T-helper 1 cell treated with Interleukin-12 subunit alpha and Interleukin-12 subunit beta and Interleukin-4 antibody, amounts not matched to agents 30 μg/mL and 1 μg/mL, for 36 hours (primary cell): ENCODE data around the gene TAS1R2.

Source experiments
- H3K27ac Mint-ChIP-seq: one replicate; pipeline ENCODE4 v1.8.0; 2021; ENCODE audit warnings: mild to moderate bottlenecking, mixed read lengths
- H3K27me3 Mint-ChIP-seq: one replicate; pipeline ENCODE4 v1.8.0; 2021; ENCODE audit warnings: low read depth, mixed read lengths
- H3K36me3 Mint-ChIP-seq: one replicate; pipeline ENCODE4 v1.8.0; 2021; ENCODE audit warnings: low read depth, mixed read lengths
- H3K4me1 Mint-ChIP-seq: one replicate; pipeline ENCODE4 v1.8.0; 2021; ENCODE audit warnings: low read depth, mixed read lengths
- H3K4me3 Mint-ChIP-seq: one replicate; pipeline ENCODE4 v1.8.0; 2021; ENCODE audit warnings: mild to moderate bottlenecking, moderate library complexity, mixed read lengths
- H3K9me3 Mint-ChIP-seq: one replicate; pipeline ENCODE4 v1.8.0; 2021; ENCODE audit warnings: mixed read lengths

The TAS1R2 gene

GRCh38 chr1:18831656-18832055 lies 27.8 kb downstream of the TAS1R2 start:
- Mint-ChIP-seq H3K27me3 (no peaks in the 10 kb centered on the region), H3K36me3 (no peaks in the 10 kb centered on the region), H3K4me1 (no peaks in the 10 kb centered on the region), H3K4me3 (no peak overlapping the region), H3K9me3 (peaks cover 6% of the 10 kb centered on the region), H3K27ac (no peak overlapping the region)

DNA sequence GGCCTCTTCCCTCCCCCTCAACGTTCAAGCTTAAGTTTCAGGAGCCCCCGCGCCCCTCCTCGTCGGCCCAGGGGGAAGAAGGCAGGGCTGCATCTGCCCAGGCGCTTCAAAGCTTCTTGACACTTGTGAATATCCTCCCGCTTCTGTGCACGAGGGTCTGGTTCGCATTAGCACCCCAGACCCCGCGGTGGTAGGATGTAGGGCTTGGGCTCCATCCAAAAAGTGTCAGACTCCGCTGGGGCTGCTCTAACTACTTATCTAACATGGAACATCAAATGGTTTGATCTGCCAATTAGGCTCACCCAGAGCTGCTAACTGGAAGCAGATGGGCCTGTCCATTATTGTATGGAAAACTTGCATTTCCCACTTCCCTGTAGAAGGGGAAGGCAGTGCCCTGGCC lies 28.9 kb downstream of the TAS1R2 start:
- Mint-ChIP-seq H3K4me1 (no peaks in the 10 kb centered on the region), H3K27ac (no peak overlapping the region), H3K9me3 (peaks cover 6% of the 10 kb centered on the region), H3K36me3 (no peaks in the 10 kb centered on the region), H3K27me3 (no peaks in the 10 kb centered on the region), H3K4me3 (no peak overlapping the region)

DNA sequence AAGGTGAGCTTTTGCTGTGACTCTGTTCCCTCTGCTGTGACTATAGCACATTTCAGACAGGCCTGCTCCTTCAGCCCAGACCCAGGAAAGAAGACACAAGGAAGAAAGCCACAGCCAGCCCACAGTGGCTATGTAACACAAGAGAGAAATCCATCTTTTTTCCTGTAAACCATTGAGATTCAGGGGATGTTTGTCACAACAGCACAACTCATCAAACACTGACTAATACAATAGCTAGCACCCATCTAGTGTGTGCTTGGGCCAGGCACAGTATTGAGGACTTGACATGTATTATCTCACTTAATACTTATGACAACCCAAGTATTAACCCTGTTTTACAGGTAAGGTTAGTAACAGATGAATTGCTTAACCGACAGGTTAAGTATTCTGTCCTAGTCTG lies 29.8 kb downstream of the TAS1R2 start:
- H3K4me1 Mint-ChIP-seq, result no peaks in the 10 kb centered on the region
- H3K4me3 Mint-ChIP-seq, result no peak overlapping the region
- no peak overlapping the region for H3K27ac Mint-ChIP-seq
- H3K9me3 Mint-ChIP-seq, result peaks cover 6% of the 10 kb centered on the region
- H3K36me3 Mint-ChIP-seq, result no peaks in the 10 kb centered on the region
- no peaks in the 10 kb centered on the region for H3K27me3 Mint-ChIP-seq

GRCh38 chr1:18828224-18828623 lies 31.2 kb downstream of the TAS1R2 start:
- Mint-ChIP-seq H3K27me3 (no peaks in the 10 kb centered on the region), H3K36me3 (no peaks in the 10 kb centered on the region), H3K27ac (no peak overlapping the region), H3K4me3 (no peak overlapping the region), H3K9me3 (peaks cover 6% of the 10 kb centered on the region), H3K4me1 (no peaks in the 10 kb centered on the region)

DNA sequence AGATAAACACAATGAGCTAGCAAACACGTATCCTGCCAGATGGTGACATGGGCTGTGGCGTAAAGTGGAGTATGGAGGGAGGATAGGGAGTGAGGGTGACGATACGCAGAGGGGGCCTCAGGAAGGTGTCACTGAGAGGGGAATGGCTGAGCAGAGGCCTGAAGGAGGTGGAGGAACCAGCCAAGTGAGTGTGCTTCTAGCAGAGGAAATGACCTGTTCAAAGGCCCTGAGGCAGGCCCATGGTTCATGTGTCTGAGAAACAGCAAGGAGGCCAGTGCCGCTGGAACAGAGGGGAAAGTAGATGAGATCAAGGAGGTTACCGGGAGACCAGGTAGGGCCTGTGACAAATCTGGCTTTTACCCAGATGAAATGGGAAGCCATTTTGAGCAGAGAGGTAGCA lies 36.0 kb downstream of the TAS1R2 start:
- H3K27me3 Mint-ChIP-seq, result peaks cover 26% of the 10 kb centered on the region
- H3K4me3 Mint-ChIP-seq, result no peak overlapping the region
- no peaks in the 10 kb centered on the region for H3K4me1 Mint-ChIP-seq
- no peak overlapping the region for H3K27ac Mint-ChIP-seq
- no peaks in the 10 kb centered on the region for H3K36me3 Mint-ChIP-seq
- H3K9me3 Mint-ChIP-seq, result peaks cover 6% of the 10 kb centered on the region

DNA sequence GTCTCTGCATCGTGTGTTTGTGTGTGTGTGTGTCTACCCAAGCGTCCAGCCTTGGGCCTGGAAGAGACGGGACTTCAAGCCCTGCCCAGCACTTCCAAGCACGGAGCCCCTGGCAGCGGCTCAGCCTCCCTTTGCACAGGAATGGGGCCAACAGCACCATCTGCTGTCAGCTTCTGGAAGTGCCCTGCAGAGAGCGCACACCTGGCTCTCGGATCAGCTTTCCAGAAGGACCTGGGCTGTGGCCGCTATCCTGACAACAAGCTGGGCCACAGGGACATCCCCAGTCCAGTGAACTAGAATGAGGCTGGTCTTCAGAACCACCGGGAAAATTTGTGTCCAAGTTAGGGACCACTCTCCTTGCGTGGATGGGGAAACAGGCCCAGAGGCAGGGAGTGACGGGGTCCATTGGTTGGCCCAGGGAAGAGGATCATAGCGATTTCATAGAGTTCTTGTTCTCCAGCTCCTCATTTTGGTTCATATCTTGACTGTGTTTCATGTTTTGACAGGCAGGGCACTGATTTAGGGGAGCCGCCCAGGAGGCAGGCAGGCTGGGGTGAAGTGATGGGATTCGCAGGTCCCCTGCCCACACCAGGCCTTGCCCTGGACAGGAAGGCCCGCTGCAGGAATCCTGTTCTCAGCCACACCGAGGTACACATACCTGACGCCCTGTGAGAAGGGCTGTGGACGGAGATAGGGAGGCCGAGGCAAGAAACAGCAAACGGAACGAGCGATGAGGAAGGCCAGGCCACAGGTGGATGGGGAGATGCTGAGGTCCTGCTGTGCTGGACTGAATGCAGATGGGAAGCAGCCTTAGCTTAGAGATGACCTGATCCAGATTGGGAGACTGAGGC lies 38.4 kb downstream of the TAS1R2 start:
- Mint-ChIP-seq H3K27ac (no peak overlapping the region), H3K9me3 (no peaks in the 10 kb centered on the region), H3K4me3 (no peak overlapping the region), H3K27me3 (peaks cover 39% of the 10 kb centered on the region), H3K4me1 (no peaks in the 10 kb centered on the region), H3K36me3 (no peaks in the 10 kb centered on the region)

DNA sequence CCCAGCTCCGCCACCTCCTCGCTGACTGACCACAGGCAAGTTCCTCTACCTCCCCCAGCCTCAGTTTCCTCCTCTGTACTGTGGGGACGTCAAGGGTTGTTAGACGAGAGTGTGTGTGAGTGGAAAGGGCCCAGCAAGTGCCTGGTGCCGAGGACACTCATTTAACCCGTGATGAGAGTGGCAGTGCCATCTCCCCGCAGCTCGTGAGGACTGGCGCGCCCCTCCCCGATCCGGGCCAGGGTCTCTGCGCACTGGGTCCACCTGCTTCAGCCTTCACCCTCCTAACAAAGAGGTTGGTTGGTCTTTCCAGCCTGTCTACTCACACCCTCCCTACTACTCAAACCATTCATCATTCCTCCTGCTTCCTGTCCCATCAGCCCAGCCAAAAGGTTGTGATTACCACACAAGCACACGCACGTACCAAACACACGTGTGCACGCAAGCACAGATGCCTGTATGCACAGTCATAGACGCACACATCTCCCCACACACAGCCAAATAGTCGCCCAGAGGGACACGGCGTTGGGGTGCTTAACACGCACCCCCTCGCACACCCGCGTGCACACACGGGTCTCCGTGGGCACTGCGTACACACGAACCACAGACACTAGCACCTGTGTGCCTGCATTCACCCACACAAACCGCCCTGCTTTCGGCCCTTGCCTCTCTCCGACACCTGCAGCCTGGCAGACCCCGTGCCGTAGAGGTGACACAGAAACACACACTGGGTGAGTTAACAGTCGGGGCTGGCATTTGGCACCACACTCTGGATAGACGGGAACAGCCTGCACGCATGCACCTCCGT lies 39.3 kb downstream of the TAS1R2 start:
- no peak overlapping the region for H3K27ac Mint-ChIP-seq
- peaks cover 39% of the 10 kb centered on the region for H3K27me3 Mint-ChIP-seq

DNA sequence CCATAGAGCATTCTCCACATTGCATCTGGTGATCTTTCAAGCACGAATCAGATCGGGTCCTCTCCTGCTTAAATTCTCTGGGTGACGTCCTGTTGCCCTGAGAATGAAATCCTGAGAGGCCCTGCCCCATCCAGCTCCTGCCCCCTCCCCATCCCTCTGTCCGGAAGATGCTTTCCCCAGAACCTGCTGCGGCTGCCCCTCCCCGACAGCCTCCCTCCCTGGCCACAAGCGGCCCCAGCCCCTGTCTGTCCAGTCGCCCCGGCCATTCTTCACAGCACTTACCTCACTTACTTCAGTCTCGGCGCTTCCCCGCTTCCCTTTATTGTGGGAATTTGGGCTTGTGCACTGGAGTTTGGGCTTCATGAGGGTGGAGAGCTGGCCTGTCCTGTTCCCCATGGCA lies 40.3 kb downstream of the TAS1R2 start:
- Mint-ChIP-seq H3K27ac (no peak overlapping the region), H3K36me3 (no peaks in the 10 kb centered on the region), H3K27me3 (peaks cover 39% of the 10 kb centered on the region), H3K4me1 (no peaks in the 10 kb centered on the region), H3K9me3 (no peaks in the 10 kb centered on the region), H3K4me3 (no peak overlapping the region)

More for the DNA sequence above, 39.3 kb downstream of the TAS1R2 start:
- Mint-ChIP-seq H3K9me3 (no peaks in the 10 kb centered on the region), H3K36me3 (no peaks in the 10 kb centered on the region), H3K4me3 (no peak overlapping the region), H3K4me1 (no peaks in the 10 kb centered on the region)

DNA sequence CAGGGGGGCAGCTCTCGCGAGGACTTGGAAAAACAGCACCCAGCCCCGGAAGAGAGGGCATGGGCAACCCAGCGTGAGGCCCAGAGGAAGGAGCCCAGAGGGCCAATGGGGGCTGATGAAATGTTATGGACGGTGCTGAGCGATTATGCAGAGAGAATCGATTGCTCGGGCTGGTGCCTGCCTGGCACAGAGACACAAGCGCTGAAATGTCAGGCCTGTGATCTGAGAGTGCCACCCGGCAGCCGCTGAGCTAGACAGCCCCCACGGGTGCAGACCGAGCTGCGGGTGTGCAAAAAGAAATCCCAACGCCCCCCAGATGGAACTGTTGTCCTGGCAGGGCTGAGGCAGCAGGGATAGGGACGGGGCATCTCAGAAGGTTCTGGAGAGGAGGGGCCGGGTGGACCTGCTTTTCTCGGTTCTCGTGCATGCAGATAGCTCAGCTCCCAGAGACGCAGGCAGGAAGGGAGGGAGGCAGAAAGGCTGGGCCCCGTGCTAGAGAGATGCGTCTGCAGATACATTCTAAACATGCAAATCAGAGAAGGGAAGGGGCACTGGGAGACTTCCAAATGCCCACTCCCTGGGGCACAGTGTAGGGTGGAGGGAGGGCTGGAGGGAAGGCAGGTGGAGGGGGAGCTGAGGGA lies 41.5 kb downstream of the TAS1R2 start:
- no peaks in the 10 kb centered on the region for H3K9me3 Mint-ChIP-seq
- H3K27me3 Mint-ChIP-seq, result peaks cover 39% of the 10 kb centered on the region
- no peak overlapping the region for H3K4me3 Mint-ChIP-seq
- no peaks in the 10 kb centered on the region for H3K4me1 Mint-ChIP-seq
- no peaks in the 10 kb centered on the region for H3K36me3 Mint-ChIP-seq
- no peak overlapping the region for H3K27ac Mint-ChIP-seq

DNA sequence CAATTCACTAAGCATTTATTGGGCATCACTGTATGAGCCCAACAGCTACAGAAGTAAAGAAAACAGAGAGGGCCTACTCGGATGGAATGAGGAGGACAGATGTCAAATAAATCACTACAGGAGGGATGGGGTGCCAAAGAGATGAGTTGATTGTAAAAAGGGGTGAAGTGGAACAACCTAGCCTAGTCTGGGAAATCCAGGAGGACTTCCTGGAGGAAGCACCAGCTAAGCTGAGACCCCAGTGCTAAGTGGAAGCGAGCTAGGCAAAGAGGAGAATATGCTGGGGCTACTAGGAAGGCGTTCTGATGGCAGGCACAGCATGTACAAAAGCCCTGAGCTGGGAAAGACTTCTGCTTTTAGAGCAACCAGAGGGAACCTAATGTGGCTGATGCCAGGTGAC lies 42.1 kb downstream of the TAS1R2 start:
- Mint-ChIP-seq H3K36me3 (no peaks in the 10 kb centered on the region), H3K4me1 (no peaks in the 10 kb centered on the region), H3K4me3 (no peak overlapping the region), H3K27me3 (peaks cover 39% of the 10 kb centered on the region), H3K27ac (no peak overlapping the region), H3K9me3 (no peaks in the 10 kb centered on the region)

DNA sequence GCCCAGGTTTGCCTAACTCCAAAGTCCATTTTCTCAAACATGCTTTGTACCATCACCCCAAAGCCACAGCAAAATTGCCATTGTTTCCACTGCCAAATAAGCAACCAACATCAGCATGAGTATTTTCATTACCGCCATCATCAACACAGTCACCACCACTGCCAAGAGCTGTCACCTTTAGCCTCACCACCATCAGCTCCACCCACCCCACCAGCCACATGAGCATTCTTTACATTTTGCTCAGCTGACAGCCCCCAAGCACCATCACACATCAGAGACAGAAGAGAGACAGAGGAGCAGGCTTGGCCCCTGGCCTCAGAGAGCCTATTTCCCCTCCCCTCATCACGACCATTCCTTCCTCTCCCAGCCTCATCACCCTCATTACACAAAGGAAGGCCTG lies 42.7 kb downstream of the TAS1R2 start:
- H3K9me3 Mint-ChIP-seq, result no peaks in the 10 kb centered on the region
- H3K4me3 Mint-ChIP-seq, result no peak overlapping the region
- H3K4me1 Mint-ChIP-seq, result no peaks in the 10 kb centered on the region
- H3K27me3 Mint-ChIP-seq, result peaks cover 41% of the 10 kb centered on the region
- no peaks in the 10 kb centered on the region for H3K36me3 Mint-ChIP-seq
- no peak overlapping the region for H3K27ac Mint-ChIP-seq

- peaks cover 36% of the 10 kb centered on the region for H3K27me3 Mint-ChIP-seq
- no peaks in the 10 kb centered on the region for H3K9me3 Mint-ChIP-seq
- H3K4me1 Mint-ChIP-seq, result no peaks in the 10 kb centered on the region
- H3K27ac Mint-ChIP-seq, result no peak overlapping the region
- no peaks in the 10 kb centered on the region for H3K36me3 Mint-ChIP-seq
- no peak overlapping the region for H3K4me3 Mint-ChIP-seq
Observed at GRCh38 chr1:18814874-18815531, 44.5 kb downstream of the TAS1R2 start.

- no peaks in the 10 kb centered on the region for H3K4me1 Mint-ChIP-seq
- H3K27ac Mint-ChIP-seq, result no peak overlapping the region
- H3K27me3 Mint-ChIP-seq, result peaks cover 31% of the 10 kb centered on the region
- H3K4me3 Mint-ChIP-seq, result no peak overlapping the region
- H3K9me3 Mint-ChIP-seq, result no peaks in the 10 kb centered on the region
- H3K36me3 Mint-ChIP-seq, result no peaks in the 10 kb centered on the region
Observed at GRCh38 chr1:18814425-18814824, 45.0 kb downstream of the TAS1R2 start.

DNA sequence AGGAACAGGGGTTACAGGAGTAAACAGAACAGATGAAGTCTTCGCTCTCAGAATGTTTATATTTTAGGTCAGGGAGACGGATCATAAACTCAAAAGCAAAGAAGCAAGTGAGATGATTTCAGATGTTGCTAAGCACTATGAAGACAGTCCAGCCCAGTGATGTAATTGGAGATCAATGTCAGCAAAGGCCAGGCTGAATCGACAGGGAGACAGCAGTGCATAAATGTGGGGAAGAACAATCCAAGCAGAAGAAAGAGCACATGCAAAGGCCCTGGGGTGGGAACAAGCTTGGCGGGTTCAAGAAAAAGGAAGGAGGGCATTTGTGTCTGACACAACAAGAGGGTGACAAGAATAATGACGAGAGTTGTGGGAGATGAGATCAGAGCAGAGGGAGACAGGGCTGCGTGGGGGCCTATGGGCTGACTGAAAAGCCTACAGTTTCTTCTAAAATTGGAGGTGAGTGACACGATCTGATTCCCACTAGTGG lies 47.0 kb downstream of the TAS1R2 start:
- Mint-ChIP-seq H3K4me3 (no peak overlapping the region), H3K27ac (no peak overlapping the region), H3K4me1 (no peaks in the 10 kb centered on the region), H3K36me3 (no peaks in the 10 kb centered on the region), H3K9me3 (no peaks in the 10 kb centered on the region), H3K27me3 (peaks cover 19% of the 10 kb centered on the region)
